Colonic mucosa (tissue), 4 donors: ENCODE data around the gene COL13A1. TPM values are rescaled to one million over a fixed set of nuclear protein-coding genes. Genes with fewer than 3 reads are reported as not detected.
A peak's percentile ranks its signal among the peaks of the same experiment; 100 is the strongest.

Experiments
- DNase-seq: peaks from one replicate; pipeline ENCODE4 v3.0.0-alpha.2; 2020
- H3K27ac ChIP-seq: fragments of 200-600 bp; one replicate; pipeline ENCODE4 v1.8.0; 2021
- H3K27me3 ChIP-seq: fragments of 200-600 bp; one replicate; pipeline ENCODE4 v1.8.0; 2021
- H3K36me3 ChIP-seq: fragments of 200-600 bp; one replicate; pipeline ENCODE4 v1.8.0; 2021
- H3K4me1 ChIP-seq: fragments of 200-600 bp; one replicate; pipeline ENCODE4 v1.8.0; 2021; ENCODE audit warnings: mild to moderate bottlenecking
- H3K4me3 ChIP-seq: fragments of 200-600 bp; one replicate; pipeline ENCODE4 v1.8.0; 2021
- H3K9ac ChIP-seq, 2 donors: one replicate each; pipeline ENCODE4 v1.7.0; 2013; ENCODE audit warnings: control low read depth in 2 of 2, low read depth in 2 of 2, low read length in 2 of 2
- H3K9me3 ChIP-seq: fragments of 200-600 bp; one replicate; pipeline ENCODE4 v1.8.0; 2021
- CTCF ChIP-seq: fragments of 200-600 bp; IDR thresholded peaks from one replicate; pipeline ENCODE4 v1.8.0; 2022; ENCODE audit warnings: antibody characterized with exemption, mild to moderate bottlenecking
- intact Hi-C: fragments of 100-400 bp; cut with DNase I; formaldehyde crosslinking; loops from one replicate; pipeline ENCODE4 v1.14.1; 2022
- total RNA-seq, 2 donors: library from RNA; stranded (reverse); fragmentation: NEBNext Ultra II Directional in 1 of 2; extraction: Animal tissue kit (Norgen Biotek cat#: 25700) in 1 of 2; gene quantifications; one replicate each; pipeline ENCODE4 v1.2.1, GENCODE V29; 2021
- donor health status: healthy.
- donor health status: DM: no; HTN: no; CAD: no.
- donor health status: DM: no; HTN: no; CAD: no.

Gene COL13A1
- total RNA-seq, 2 donors from 2014 or later = 1.0 to 1.1 TPM

- no peak for DNase-seq
- no peaks in the 10 kb centered on the region for H3K4me1 ChIP-seq
- intact Hi-C loops = loop anchor here (5.0 kb wide), 1 partner anchor 128 kb away; no protein-coding TSS in a partner anchor
- H3K9ac ChIP-seq = no peak overlapping the region
- no peaks in the 10 kb centered on the region for H3K9me3 ChIP-seq
- H3K4me3 ChIP-seq = no peak overlapping the region
- no peaks in the 10 kb centered on the region for H3K27me3 ChIP-seq
- no peaks in the 10 kb centered on the region for H3K36me3 ChIP-seq
- TF ChIP-seq CTCF = peak; percentile 51
- no peak overlapping the region for H3K27ac ChIP-seq
Observed at GRCh38 chr10:69789164-69789576, 12.5 kb upstream of the COL13A1 start.

GRCh38 chr10:69791812-69792211 is 9.9 kb upstream of the COL13A1 start:
- DNase-seq = no peak
- no peaks in the 10 kb centered on the region for H3K4me1 ChIP-seq
- no peaks in the 10 kb centered on the region for H3K9me3 ChIP-seq
- no peak overlapping the region for H3K27ac ChIP-seq
- no peak for TF ChIP-seq CTCF
- intact Hi-C loops = no loop called here
- no peaks in the 10 kb centered on the region for H3K36me3 ChIP-seq
- H3K4me3 ChIP-seq = no peak overlapping the region
- no peak overlapping the region for H3K9ac ChIP-seq
- H3K27me3 ChIP-seq = no peaks in the 10 kb centered on the region

GRCh38 chr10:69792341-69792740 is 9.4 kb upstream of the COL13A1 start:
- Histone ChIP-seq H3K9ac (no peak overlapping the region), H3K27me3 (no peaks in the 10 kb centered on the region), H3K4me1 (no peaks in the 10 kb centered on the region), H3K9me3 (no peaks in the 10 kb centered on the region), H3K27ac (no peak overlapping the region), H3K4me3 (no peak overlapping the region), H3K36me3 (no peaks in the 10 kb centered on the region)
- no peak for TF ChIP-seq CTCF
- intact Hi-C loops = no loop called here
- DNase-seq = no peak

- Histone ChIP-seq H3K9ac (no peak overlapping the region), H3K4me3 (no peak overlapping the region), H3K36me3 (no peaks in the 10 kb centered on the region), H3K4me1 (no peaks in the 10 kb centered on the region), H3K27me3 (no peaks in the 10 kb centered on the region), H3K27ac (no peak overlapping the region), H3K9me3 (no peaks in the 10 kb centered on the region)
- no peak for DNase-seq
- intact Hi-C loops = no loop called here
- TF ChIP-seq CTCF = no peak
Observed at GRCh38 chr10:69794673-69795072, 7.0 kb upstream of the COL13A1 start.

- H3K9me3 ChIP-seq = no peaks in the 10 kb centered on the region
- H3K27ac ChIP-seq = no peak overlapping the region
- intact Hi-C loops = no loop called here
- TF ChIP-seq CTCF = no peak
- no peaks in the 10 kb centered on the region for H3K4me1 ChIP-seq
- no peak overlapping the region for H3K9ac ChIP-seq
- H3K27me3 ChIP-seq = no peaks in the 10 kb centered on the region
- H3K4me3 ChIP-seq = no peak overlapping the region
- DNase-seq = no peak
- no peaks in the 10 kb centered on the region for H3K36me3 ChIP-seq
Observed at GRCh38 chr10:69795242-69795934, 6.3 kb upstream of the COL13A1 start.
